Measurements from ENCODE around the gene ANO7.

The ANO7 gene

DNA sequence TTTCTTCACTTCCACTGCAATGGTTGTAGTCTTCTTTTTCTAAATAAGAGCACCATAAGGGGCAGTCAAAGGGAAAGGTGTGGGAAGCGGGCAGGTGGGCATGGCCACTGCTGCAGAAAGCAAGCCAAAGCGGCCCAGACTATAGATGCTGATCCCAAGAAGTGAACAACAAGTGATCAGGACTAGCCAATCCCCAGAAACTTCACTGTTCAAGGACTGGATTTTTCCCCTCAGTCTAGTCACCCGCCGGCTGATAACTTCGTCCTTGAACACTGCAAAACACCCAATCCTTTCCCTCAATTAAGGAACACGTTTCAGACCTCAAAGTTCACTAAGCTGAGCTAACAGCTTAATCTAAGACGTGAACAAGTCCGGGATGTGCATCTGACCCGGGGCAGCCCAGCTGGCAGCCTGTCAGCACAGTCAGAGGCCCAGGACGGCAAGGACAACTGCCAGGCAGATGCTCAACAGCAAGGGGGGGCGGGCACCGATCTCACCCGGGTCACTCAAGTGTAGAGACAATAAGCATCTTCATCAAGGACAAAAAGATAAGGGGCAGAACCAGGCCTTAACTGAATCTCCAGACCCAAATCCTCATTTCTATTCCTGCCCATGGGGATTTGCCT, 67.2 kb downstream of the ANO7 start:
- FAIRE-seq = no peak

DNA sequence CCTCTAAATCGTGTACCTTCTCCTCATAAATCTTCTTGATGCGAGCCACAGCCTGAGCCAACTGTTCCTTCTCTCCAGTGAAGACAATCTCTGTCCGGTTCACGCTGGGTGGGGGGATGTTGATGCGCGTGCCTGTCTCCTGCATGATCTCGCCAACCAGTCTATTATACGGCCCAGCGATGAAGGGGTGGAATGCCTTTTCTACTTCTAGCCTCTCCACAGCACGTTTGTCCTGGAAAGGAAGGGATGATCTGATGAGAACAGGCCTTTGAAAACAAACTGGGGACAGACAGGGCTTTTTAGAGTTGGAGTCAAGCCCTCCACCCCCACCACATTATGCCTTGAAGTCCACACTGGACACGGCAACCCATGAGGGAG, 67.7 kb downstream of the ANO7 start:
- no peak for FAIRE-seq

DNA sequence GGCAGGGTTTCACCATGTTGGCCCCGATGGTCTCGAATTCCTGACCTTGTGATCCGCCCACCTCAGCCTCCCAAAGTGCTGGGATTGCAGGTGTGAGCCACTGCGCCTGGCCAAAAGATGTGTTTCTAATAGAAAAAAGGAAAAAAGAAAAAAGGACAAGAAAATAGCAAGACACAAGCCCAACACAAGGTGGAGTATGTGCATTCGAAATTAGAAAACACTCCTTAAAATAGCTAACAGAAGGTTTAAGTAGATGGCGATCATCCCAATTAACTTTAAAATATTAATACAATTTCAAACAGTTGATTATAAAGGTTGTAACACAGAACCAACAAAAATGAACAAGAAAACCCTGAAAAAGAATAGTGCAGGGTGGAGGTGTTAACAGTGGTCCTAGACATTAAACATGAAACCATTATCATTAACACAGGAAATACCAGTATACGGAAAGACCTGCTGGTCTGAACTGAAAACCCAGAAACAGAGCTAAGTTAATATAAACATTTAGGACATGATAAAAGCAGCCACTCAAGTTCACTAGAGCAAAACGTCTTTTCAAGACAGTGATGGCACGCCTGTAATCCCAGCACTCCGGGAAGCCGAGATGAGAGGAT, 69.0 kb downstream of the ANO7 start:
- no peak for FAIRE-seq

DNA sequence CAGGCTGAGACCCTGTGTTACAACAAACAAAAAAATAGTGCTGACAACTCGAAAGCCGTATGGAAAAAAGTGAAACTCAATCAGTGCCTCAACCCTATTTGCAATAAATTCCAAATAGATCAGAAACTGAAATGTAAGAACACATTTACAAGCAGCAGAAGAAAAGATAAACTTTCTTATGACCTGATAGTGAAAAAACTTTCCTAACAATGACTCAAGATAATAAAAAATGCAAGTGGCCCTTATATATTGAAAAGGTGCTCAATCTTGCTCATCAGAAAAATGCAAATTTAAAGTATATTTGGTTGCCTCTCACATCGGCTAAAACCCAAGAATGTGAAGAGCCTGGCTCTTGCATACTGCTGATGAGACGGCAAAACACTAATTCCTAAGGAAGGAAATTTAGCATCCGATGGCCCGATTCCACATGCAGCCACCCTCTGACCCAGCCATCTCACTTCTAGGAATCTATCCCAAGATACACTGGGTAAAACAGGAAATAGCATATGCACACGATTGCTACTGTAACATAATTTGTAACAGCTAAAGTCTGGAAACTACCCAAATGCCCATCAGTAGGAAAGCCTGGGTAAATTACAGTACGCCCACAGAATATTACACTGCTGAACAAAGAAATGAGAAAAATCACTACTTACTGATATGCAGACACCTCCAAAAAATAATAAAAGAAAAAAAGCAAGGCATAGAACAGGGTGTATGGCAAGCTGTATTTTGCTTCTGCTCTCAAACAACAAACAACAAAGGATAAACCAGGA, 70.2 kb downstream of the ANO7 start:
- no peak for FAIRE-seq

DNA sequence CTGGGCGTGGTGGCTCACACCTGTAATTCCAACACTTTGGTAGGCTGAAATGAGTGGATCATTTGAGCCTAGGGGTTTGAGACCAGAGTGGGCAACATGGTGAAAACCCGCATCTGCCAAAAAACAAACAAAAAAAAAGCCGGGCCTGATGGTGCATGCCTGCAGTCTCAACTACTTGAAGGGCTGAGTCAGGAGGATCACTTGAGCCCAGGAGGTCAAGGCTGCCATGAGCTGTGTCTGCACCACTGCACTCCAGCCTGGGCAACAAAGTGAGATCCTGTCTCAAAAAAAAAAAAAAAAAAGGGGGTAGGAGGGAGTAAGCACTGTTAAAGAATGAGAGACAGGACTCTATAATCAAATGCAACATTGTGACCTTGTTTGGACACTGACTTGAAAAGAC, 72.4 kb downstream of the ANO7 start:
- FAIRE-seq = no peak

DNA sequence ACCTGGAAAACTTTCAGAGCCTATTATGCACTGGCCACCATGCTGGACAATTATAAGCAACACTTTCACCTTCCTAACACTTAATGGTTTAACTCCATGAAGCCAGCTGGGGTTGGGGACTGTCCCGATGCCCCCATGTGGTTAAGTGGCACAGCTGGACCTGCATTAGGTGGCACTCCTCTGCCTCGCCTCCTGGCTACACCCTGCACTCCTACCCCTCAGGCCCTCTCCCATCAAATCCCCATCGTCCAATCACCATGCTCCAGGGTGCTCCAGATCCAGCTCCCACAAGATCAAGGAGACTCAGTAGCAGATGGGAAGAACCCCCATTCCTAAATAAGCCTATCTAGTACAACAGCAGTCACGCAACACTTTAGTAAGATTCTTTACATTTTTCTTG, 73.2 kb downstream of the ANO7 start:
- no peak for FAIRE-seq

DNA sequence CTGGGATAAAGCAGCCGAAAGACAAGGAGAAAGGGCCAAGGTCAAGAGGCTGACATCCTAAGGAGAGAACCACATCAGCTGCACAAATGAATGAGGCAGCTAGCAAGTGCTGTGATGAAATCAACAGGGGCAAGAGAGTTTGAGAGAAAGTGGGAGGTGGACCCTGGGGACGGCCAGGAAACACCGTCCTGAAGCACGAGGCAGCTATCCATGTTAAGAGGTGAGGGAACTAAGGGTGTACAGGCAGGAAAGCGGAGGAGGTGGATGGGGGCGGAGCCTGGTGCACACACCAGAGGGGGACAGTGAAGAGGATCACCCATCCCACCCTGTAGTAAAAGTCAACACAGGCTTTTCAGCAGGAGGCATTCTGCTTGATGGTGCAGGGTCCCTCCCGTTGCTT, 74.6 kb downstream of the ANO7 start:
- FAIRE-seq = no peak

DNA sequence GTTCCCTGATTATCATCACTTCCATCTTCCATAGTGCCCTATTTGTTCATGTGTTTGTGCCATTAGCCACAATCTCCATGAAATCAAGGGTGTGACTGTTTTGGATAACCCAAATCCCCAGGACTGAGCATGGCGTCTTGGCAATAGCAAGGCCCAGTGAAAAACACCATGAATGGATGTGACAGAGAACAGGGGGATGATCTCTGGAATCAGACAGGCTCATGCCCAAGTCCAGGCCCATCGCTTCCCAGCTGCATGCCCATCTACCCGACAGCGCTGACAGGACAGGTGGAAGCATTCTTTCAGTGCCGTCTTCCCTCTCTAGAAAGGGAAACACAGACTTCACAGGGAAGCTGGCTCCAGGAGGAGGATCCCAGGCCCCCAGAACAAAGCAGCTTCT, 77.0 kb downstream of the ANO7 start:
- no peak for FAIRE-seq

DNA sequence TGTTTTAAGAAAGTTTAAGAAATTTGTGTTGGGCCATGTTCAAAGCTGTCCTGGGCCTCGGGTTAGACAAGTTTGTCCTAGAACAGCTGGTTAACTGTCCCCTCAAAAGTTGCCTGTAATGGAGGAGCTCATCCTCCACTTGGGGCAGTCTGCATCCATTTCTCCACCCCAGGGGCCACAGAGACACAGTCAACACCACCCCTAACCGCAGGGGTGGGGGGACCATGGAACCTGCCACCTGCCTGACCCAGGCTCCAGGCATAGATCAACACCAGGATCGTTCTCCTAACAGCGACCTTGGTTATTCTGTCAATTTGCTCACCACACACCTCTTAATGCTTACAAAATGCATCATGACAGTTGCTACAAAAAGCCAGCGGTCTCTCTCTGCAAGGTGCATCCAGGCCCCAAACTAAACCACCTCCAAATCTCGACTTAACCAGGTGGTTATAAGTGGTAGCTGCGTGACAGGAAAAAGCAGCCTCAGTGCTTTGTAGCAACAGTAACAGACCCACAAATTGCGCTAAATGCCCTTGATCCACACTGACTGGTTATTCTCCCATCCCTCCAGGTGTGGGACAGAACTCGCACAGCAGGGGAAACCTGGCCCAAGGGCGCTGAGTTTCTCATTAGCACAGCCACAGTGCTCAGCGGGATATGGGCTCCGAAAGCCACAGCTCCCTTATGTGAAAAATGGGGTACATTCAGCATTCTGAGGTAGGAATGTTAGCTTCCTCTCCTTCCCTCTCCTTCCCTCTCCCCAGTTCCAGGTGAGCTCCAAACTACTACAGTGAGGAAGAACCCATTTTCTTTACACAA, 79.0 kb downstream of the ANO7 start:
- no peak for FAIRE-seq

DNA sequence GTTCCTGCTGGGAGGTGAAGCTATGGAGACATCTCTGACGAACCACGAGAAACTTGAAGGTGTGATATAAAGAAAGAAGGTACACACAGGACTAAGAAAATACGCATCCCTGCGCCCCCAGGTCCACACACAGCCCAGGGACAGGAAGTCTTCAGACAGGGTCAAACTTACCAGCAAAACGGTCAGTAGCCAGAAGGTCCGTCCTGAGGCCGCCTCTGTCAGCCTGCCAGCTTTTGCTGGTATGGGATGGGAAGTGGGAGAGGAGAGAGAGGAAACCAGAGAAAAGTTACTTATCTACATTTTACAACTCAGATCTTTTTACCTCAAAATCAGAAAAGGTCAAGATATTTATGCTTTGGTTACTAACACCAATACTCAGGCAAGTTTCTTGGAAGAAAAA, 79.8 kb downstream of the ANO7 start:
- FAIRE-seq = no peak

DNA sequence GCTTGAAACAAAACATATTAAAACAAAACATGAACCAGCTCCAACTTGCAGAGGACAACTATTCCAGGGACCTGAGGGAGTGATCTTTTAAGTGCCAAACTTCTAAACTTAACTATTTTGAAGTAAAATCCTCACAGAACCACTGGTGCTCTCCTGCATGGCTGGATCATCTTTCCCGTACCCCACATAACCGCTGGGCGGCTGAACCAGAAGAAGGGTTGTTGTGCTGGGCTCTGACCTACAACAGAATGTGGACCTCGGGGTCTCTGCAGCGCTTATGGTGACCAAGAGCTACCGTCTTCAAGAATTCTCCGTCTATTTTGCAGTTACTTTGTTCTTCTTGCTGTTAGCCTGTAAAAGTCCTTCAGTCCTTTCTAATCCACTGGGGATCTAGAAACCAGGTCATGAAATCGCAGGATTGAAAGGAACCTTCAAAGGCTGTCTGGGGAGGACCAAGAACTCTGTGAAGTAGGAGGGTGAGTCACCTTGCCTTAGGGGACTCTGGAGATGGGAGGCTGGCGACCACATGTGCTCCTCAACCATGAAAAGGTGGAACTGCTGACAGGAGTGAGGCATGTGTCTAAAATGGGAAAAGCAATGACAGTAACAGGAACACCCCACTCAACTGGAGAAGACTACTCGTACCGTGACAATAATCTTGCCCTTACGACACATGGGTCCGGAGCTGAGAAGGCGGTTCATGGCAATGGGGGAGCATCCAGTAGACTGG, 80.4 kb downstream of the ANO7 start:
- FAIRE-seq = no peak

DNA sequence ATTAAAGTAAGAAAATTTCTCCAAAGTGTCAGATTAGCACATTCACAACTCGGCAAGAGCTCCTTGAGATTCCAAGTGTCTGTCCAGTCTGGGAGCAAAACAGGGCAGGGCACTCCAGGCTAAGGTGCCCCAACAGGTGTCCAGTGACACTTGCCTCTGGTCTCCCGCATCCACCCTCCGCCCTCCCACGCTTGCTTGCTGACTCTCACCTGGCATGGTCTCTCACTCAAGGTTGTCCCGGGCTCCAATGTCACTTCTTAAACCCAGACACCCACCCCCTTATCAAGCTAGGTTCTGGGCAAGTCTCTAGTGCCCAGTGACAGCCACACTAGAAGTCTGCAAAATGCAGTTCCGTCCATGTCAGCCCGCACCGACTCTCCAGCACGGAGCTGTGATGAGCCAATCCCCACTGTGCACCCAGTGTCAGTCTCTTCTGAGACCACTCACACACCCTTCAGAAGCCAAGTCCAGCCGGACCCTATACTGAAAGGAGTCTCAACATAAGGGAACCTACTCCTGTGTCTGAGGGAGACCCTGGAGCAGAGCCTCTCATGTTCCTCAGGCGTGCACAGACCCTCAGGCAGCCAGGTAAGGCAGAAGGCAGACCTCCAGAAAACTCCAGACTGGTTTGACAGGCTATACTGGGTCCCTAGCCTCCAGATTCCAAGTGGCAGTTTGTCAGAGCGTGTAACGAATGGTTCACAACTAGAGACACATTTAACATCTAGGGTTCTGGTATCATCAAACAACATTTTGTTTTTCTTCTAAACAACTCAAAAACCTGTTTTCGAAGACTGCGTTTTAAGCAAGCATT, 81.4 kb downstream of the ANO7 start:
- FAIRE-seq = no peak

DNA sequence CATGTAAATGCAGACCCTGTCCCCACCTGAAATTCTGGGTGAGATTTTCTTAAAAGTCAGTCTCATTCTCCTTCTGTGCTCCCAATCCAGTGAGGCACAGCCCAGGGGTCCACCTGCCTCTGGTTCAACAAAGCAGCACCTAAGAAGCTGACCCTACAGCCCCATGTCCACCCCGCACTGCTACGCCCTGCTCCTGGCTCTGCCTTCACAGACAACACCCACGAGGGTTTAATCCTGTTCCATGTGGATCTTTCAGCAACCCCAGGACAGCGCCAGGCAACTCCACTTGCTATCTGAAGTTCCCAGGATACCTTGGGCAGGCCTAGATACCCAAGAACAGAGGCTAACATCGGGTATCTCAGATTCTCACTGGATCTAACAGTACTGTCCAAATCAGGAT, 82.1 kb downstream of the ANO7 start:
- FAIRE-seq = no peak

DNA sequence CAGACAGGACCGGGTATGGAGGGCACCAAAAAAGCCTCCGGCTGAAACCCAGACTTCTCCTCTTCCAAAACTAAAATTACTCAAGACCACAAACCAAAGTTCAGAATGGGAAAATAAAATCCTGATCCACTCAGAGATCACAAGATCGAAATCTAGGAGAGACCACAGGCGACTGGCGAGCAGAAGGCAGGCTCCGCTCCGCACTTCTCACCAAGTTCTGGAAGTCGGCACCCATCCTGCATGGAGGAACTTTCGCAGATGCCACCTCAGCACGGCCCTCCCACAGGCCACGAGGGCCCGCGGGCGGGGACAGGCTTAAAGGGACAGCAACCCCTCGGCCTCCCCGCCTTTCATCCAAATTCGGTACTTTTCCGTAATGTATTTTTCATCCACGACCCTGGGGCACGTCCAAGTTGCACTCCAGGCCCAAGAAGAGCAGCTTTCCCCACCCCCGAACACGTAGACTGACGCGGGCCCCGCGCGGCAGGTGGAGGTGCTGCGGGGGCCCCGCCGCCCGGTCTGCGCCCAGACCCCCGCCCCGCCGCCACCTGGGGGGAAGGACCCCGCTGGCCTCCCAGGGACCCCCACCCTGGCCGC, 83.3 kb downstream of the ANO7 start:
- no peak for FAIRE-seq

DNA sequence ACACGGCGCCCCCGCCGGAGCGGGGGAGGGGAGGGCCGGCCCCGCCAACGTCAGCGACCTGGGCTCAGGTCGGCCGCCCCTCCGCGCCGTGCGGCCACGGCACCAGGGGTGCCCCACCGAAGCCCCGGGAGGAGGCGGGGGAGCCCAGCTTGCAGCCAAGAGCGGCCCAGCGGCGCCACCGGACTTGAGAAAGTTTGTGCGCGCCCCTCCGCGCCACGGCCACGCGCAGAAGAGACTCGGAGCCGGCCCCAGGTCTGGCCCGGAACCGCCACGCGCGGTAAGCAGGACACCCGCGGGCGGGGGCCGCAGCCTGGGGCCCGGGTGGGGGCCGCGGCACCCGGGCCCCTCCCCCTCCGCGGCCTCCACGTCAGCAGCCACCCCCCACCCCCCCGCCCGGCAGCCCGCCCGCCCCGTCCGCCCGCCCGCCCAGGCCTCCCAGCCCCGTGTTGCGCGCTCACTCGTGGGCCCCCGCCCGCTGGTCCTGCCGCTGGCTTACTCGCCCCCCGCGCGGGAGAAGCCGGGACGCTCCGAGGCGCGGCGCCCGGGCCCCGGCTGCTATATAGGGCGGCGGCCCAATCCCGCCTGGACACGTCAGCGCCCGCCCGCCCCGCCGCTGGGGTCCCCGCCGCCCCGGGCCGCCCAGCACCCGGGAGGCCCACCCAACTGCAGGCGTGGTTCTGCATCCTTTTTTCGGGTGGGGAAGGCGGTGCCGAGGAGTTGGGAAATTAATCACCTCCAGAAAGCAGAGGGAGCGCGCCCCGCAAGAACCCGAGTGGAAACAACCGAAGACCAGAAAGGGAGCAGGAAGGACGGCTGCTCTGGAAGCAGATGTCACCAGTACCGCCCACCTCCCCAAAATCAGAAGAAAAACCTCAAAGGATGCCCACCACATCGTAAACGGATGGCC, 84.1 kb downstream of the ANO7 start:
- no peak for FAIRE-seq

DNA sequence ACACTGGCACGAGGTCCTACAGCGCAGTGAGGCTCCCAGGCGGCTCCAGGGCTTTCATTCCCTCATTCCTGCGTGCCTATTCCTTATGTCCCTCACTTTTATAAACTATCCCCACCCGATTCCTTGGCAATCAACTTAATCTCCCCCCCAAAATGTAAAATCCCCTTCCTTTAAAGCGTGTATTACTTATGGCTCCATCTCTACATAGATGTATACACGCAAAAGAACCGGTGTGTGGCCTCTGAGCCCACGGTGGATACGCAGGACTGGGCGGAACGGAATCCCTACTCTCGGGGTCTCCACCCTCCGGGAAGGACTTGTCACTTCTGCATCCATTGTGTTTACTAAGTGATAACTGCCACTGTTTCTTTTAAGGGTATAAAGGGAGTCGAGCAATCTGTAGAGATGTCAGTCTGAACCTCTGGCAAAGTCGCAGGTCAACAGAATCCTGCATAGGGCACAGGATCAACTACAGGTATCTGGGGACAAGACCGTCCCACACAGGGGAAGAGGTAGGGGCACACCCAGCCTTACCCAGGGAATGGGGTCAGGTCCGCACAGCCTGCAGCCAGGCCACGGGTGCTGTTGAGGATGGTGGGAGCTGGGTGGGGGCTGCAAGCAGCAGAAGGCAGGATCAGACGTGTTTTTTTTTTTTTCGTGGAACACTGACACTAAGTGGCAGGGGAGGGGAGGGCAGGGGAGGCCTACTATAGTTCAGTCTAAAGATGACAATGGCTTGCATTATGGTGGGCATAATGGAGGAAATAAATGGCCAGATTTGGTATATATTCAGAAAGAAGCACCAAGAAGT, 84.9 kb downstream of the ANO7 start:
- FAIRE-seq = no peak

DNA sequence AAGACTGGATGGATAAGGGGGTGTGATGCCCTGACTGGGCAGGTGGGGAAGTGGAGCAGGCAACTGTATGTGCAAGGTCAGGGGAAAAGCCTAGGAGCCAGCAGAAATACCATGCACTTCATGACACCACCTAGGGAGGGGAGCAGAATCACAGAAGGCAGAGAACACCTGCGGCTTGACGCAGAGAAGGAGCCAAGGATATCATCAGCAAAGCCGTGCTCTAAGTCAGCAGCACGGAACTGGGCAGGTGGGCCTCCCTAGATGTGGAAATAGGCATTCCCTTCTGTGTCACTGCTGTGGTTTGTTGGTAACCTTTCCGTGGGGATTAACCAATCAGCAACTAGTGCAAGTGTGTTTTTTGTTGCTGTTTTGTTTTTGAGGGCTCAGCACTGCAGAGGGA, 85.7 kb downstream of the ANO7 start:
- FAIRE-seq = no peak

All from colon (tissue), 2 donors.